PC-9 (cell line): ENCODE measurements around the gene IFT122. TPM values are rescaled to one million over a fixed set of nuclear protein-coding genes. Genes with fewer than 3 reads are reported as not detected.
"Not testable (repeated sequence)": the region's sequence is repeated elsewhere in the genome, so short reads cannot be mapped to it uniquely, and the experiment has no call there.

Experiments
- BruUV-seq: library from RNA; stranded (reverse); fragments of 400-500 nt; replicated peaks from 2 replicates; lab custom pipeline; 2021; lab: Mats Ljungman, UMichigan
- CTCF ChIA-PET: fragments of 300-600 bp; sonication (Branson Sonifier 250); formaldehyde crosslinking; loops from one replicate; lab custom pipeline; 2022; ENCODE audit warnings: antibody characterized with exemption; lab: Charles Lee
- POLR2A ChIA-PET: fragments of 300-600 bp; sonication (Branson Sonifier 250); formaldehyde crosslinking; loops from one replicate; lab custom pipeline; 2022; ENCODE audit warnings: antibody characterized with exemption; ENCODE audit not compliant: unreplicated experiment; lab: Charles Lee
- DNase-seq, 2 experiments: peaks; one replicate each; pipeline versions ENCODE4 v3.0.0 to v3.0.0-alpha.2; 2015 to 2022; ENCODE audit warnings: mixed read lengths in 1 of 2
- H2AFZ ChIP-seq: fragments of 200-600 bp; sonication (generic); 2 replicates; pipeline ENCODE4 v1.8.1; 2017; ENCODE audit warnings: antibody characterized with exemption
- H3F3A ChIP-seq: fragments of 200-600 bp; sonication (generic); 2 replicates; pipeline ENCODE4 v1.8.1; 2017; ENCODE audit warnings: antibody characterized with exemption, mild to moderate bottlenecking, low read depth; ENCODE audit not compliant: insufficient read depth
- H3K27ac ChIP-seq: fragments of 200-600 bp; sonication (generic); 2 replicates; pipeline ENCODE4 v1.6.1; 2016; ENCODE audit warnings: mixed run types
- H3K27me3 ChIP-seq: fragments of 200-600 bp; sonication (generic); 2 replicates; pipeline ENCODE4 v1.6.1; 2016; ENCODE audit warnings: low read depth, mixed run types; ENCODE audit not compliant: insufficient read depth
- H3K36me3 ChIP-seq: fragments of 200-600 bp; sonication (generic); 2 replicates; pipeline ENCODE4 v1.6.1; 2016; ENCODE audit warnings: low read depth, mixed run types
- H3K4me1 ChIP-seq: fragments of 200-600 bp; sonication (generic); replicated peaks from 2 replicates; pipeline ENCODE4 v1.6.1; 2016; ENCODE audit warnings: mixed run types; ENCODE audit not compliant: insufficient read depth
- H3K4me2 ChIP-seq: fragments of 200-600 bp; sonication (generic); 2 replicates; pipeline ENCODE4 v1.6.1; 2017; ENCODE audit warnings: mixed run types
- H3K4me3 ChIP-seq: fragments of 200-600 bp; sonication (generic); 2 replicates; pipeline ENCODE4 v1.6.1; 2016; ENCODE audit warnings: mixed run types
- H3K79me2 ChIP-seq: fragments of 200-600 bp; sonication (generic); 2 replicates; pipeline ENCODE4 v1.6.1; 2017; ENCODE audit warnings: low read depth, mixed run types
- H3K9me2 ChIP-seq: fragments of 200-600 bp; sonication (generic); 2 replicates; pipeline ENCODE4 v1.8.1; 2017; ENCODE audit warnings: mild to moderate bottlenecking; ENCODE audit not compliant: insufficient read depth
- H3K9me3 ChIP-seq: fragments of 200-600 bp; sonication (generic); 2 replicates; pipeline ENCODE4 v1.8.1; 2016; ENCODE audit warnings: low read depth; ENCODE audit not compliant: insufficient read depth
- H4K20me1 ChIP-seq: fragments of 200-600 bp; sonication (generic); 2 replicates; pipeline ENCODE4 v1.8.1; 2017; ENCODE audit not compliant: insufficient read depth
- EZH2 ChIP-seq: fragments of 200-600 bp; sonication (generic); IDR thresholded peaks from 2 replicates; pipeline ENCODE4 v1.8.0; 2017; ENCODE audit warnings: antibody characterized with exemption, low read depth
- intact Hi-C: fragments of 100-400 bp; cut with micrococcal nuclease; formaldehyde crosslinking; loops from one replicate; pipeline ENCODE4 v1.10.0; 2022; ENCODE audit not compliant: unreplicated experiment
- total RNA-seq: library from RNA; stranded (reverse); gene quantifications from 2 replicates; pipeline ENCODE4 v1.2.3, GENCODE V29; 2021
- TF ChIP-seq, protein P1 (sequence below): fragments of 200-600 bp; sonication (generic); conservative IDR thresholded peaks from 2 replicates; pipeline ENCODE4 v1.6.1; 2017; ENCODE audit warnings: mixed run types, antibody characterized with exemption, mild to moderate bottlenecking, moderate library complexity

Gene IFT122
- total RNA-seq, 1 experiment from 2014 or later = 55.6 TPM

DNA sequence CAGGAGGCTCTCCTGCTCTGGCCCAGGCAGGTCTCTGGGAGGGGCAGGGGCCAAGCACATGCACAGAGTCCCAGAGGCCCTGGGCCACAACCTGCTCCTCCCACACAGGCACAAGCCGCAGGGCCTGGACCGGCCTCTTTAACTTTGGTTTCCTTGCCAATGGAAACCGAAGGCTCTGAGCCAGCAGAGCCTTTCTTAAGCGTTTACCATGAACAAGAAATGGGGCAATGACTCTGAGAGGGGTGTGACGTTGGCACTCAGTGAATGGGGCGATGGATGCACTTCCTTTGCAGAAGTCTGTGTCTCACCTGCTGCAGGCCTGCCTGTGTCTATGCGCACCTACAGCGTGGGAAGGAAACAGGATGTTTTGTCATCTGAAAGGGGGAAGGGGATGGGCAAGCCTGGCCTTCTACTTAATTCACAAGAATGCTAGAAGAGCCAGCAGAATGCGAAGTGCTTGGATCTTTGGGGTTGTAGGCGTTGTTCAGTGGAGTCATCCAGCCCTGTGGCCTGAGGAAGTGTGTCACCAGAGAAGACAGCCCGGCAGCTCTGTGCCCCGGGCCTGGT is 41.8 kb downstream of the IFT122 start:
- Histone ChIP-seq H2AFZ (no peak overlapping the region), H3K4me1 (peaks cover 25% of the 10 kb centered on the region), H4K20me1 (no peaks in the 10 kb centered on the region), H3K4me3 (no peak overlapping the region), H3F3A (peaks cover 22% of the 10 kb centered on the region), H3K9me3 (no peaks in the 10 kb centered on the region), H3K27me3 (no peaks in the 10 kb centered on the region), H3K9me2 (no peaks in the 10 kb centered on the region), H3K79me2 (no peaks in the 10 kb centered on the region), H3K36me3 (no peaks in the 10 kb centered on the region; the same call in 1 of the 2 replicates), H3K27ac (no peak overlapping the region), H3K4me2 (no peak overlapping the region)
- intact Hi-C loops = no loop called here
- no peak for TF ChIP-seq EZH2
- TF ChIP-seq, protein P1, sequence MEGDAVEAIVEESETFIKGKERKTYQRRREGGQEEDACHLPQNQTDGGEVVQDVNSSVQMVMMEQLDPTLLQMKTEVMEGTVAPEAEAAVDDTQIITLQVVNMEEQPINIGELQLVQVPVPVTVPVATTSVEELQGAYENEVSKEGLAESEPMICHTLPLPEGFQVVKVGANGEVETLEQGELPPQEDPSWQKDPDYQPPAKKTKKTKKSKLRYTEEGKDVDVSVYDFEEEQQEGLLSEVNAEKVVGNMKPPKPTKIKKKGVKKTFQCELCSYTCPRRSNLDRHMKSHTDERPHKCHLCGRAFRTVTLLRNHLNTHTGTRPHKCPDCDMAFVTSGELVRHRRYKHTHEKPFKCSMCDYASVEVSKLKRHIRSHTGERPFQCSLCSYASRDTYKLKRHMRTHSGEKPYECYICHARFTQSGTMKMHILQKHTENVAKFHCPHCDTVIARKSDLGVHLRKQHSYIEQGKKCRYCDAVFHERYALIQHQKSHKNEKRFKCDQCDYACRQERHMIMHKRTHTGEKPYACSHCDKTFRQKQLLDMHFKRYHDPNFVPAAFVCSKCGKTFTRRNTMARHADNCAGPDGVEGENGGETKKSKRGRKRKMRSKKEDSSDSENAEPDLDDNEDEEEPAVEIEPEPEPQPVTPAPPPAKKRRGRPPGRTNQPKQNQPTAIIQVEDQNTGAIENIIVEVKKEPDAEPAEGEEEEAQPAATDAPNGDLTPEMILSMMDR = no peak
- ChIA-PET POLR2A (no interaction called here), CTCF (no interaction called here)
- BruUV-seq = no TSS peak
- DNase-seq = no peak

DNA sequence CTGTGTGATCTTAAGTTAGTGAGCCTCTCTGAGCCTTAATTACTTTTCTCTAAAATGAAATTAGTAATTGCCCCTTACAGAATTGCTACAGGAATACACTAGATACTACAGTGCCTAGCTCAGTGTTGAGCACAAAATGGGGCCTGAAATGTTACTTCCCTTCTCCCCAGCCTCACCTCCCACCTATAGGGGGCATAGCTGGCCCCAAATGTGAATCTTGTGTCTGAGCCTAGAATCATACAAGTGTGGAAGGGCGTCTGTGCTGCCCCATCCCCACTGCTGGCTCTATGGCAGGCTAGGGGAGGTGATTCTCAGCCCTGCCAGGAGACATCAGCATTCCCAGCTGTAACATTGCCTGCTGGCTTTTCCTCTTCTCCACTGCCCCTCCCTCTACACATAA is 42.7 kb downstream of the IFT122 start:
- no peaks in the 10 kb centered on the region; the same call in 1 of the 2 replicates for H3K36me3 ChIP-seq
- ChIA-PET POLR2A (no interaction called here), CTCF (interaction anchor here (0.7 kb wide), 1 partner anchor 144 kb away, joined by 3 read pairs; no protein-coding TSS in a partner anchor)
- H4K20me1 ChIP-seq = no peaks in the 10 kb centered on the region
- intact Hi-C loops = no loop called here
- no TSS peak for BruUV-seq
- H3K9me3 ChIP-seq = no peaks in the 10 kb centered on the region
- H3K27ac ChIP-seq = no peak overlapping the region
- peaks cover 34% of the 10 kb centered on the region for H3K4me1 ChIP-seq
- DNase-seq = no peak
- no peaks in the 10 kb centered on the region for H3K79me2 ChIP-seq
- H3K27me3 ChIP-seq = no peaks in the 10 kb centered on the region
- no peak overlapping the region for H3K4me2 ChIP-seq
- no peak overlapping the region for H3K4me3 ChIP-seq
- no peaks in the 10 kb centered on the region for H3K9me2 ChIP-seq
- no peak overlapping the region for H2AFZ ChIP-seq
- H3F3A ChIP-seq = peaks cover 30% of the 10 kb centered on the region
- TF ChIP-seq, protein P1 = no peak
- no peak for TF ChIP-seq EZH2

DNA sequence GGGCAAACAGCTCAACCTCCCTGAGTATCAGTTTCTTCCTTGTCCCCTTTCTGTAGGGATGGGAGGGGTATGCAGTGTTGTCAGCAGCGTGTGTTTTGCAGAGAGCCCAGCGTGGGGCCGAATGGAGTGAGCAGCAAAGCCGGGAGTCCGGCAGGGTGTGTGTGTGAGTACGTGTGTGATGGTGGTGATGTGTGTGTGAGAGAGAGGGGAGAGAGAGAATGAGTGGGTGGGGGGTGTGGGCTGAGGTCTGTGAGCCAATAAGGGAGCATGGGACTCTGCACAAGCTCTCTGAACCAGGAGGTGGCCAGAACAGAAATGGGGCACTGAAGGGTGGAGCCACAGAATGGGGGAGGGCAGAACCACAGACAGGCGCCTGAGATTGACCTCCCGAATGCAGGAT is 43.8 kb downstream of the IFT122 start:
- H3K79me2 ChIP-seq = no peaks in the 10 kb centered on the region
- no peaks in the 10 kb centered on the region for H4K20me1 ChIP-seq
- intact Hi-C loops = loop anchor here (2.0 kb wide), 1 partner anchor 101 kb away; no protein-coding TSS in a partner anchor
- no peaks in the 10 kb centered on the region for H3K9me3 ChIP-seq
- no TSS peak for BruUV-seq
- TF ChIP-seq EZH2 = no peak
- TF ChIP-seq, protein P1 = no peak
- ChIA-PET POLR2A (no interaction called here), CTCF (no interaction called here)
- no peaks in the 10 kb centered on the region for H3K27me3 ChIP-seq
- no peaks in the 10 kb centered on the region for H3K9me2 ChIP-seq
- H3K4me1 ChIP-seq = peaks cover 40% of the 10 kb centered on the region
- no peak overlapping the region for H3K27ac ChIP-seq
- no peak for DNase-seq
- H3K4me2 ChIP-seq = no peak overlapping the region
- H2AFZ ChIP-seq = no peak overlapping the region
- peaks cover 30% of the 10 kb centered on the region for H3F3A ChIP-seq
- no peak overlapping the region for H3K4me3 ChIP-seq
- H3K36me3 ChIP-seq = no peaks in the 10 kb centered on the region; the same call in 1 of the 2 replicates

DNA sequence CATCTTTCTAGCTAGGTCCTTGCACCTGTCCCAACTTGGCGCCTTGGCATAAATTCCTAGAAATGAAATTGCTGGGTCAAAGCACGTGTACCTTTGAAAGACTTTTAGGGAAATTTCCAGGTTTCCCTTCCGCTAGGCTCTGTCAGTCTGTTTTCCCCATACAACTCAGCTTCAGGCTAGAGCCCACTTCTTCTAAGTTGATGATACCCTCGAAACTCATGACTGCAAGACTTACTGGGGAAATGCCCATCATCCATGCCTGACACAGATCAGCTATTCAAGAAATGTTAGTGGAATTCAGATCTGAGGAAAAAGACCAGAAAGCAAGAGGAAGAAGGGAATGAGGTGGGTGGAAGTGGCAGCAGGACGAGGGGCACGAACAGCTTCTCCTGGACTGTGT is 45.1 kb downstream of the IFT122 start:
- DNase-seq, H3K9me2 ChIP-seq, H2AFZ ChIP-seq, H3K79me2 ChIP-seq, BruUV-seq, H3K9me3 ChIP-seq, H3K4me3 ChIP-seq, H3K27me3 ChIP-seq, H3K36me3 ChIP-seq, H4K20me1 ChIP-seq: not testable (repeated sequence)
- CTCF ChIA-PET = interaction anchor here (0.6 kb wide), 2 partner anchors 146 to 344 kb away, joined by 3 read pairs; no protein-coding TSS in a partner anchor
- intact Hi-C loops = loop anchor here (1.0 to 5.0 kb wide), 4 partner anchors 24 to 622 kb away; partner anchors contain the start of gene IFT122
- Histone ChIP-seq H3F3A (peaks cover 30% of the 10 kb centered on the region), H3K4me2 (peak overlapping the region; percentile 59), H3K27ac (peak overlapping the region; percentile 32), H3K4me1 (peaks cover 40% of the 10 kb centered on the region)
- POLR2A ChIA-PET = interaction anchor here (0.6 kb wide), 1 partner anchor 141 kb away, joined by 13 read pairs; no protein-coding TSS in a partner anchor
